Stimulated activated naive B cell treated with anti-CD40 and anti-IgM and Interleukin-4, amounts not matched to agents 10 μg/mL and 1 μg/mL and 100 μg/mL, for 72 hours (primary cell): ENCODE measurements around the gene SUPV3L1.

Experiments used
- ATAC-seq, 2 donors: fragments of 150-1000 bp; cut with Tn5 transposase; replicated peaks; 2 replicates each; pipeline ENCODE4 v1.10.0; 2021; ENCODE audit warnings: moderate library complexity in 1 of 2
- DNase-seq: peaks from one replicate; pipeline ENCODE4 v3.0.0; 2021
- H3K27ac Mint-ChIP-seq: one replicate; pipeline ENCODE4 v1.8.0; 2022; ENCODE audit warnings: mild to moderate bottlenecking, mixed read lengths
- H3K27me3 Mint-ChIP-seq, 2 donors: one replicate each; pipeline ENCODE4 v1.8.0; 2022; ENCODE audit warnings: mixed read lengths in 2 of 2
- H3K36me3 Mint-ChIP-seq, 2 donors: one replicate each; pipeline ENCODE4 v1.8.0; 2022; ENCODE audit warnings: mixed read lengths in 2 of 2, mild to moderate bottlenecking in 1 of 2
- H3K4me1 Mint-ChIP-seq, 2 donors: one replicate each; pipeline ENCODE4 v1.8.0; 2022; ENCODE audit warnings: mixed read lengths in 2 of 2, mild to moderate bottlenecking in 1 of 2
- H3K4me3 Mint-ChIP-seq, 2 donors: one replicate each; pipeline ENCODE4 v1.8.0; 2022; ENCODE audit warnings: mild to moderate bottlenecking in 2 of 2, mixed read lengths in 2 of 2, moderate library complexity in 1 of 2
- H3K9me3 Mint-ChIP-seq, 2 donors: one replicate each; pipeline ENCODE4 v1.8.0; 2022; ENCODE audit warnings: mixed read lengths in 2 of 2, mild to moderate bottlenecking in 1 of 2

SUPV3L1 gene

GRCh38 chr10:69215405-69216171 lies 35.6 kb downstream of the SUPV3L1 start:
- Mint-ChIP-seq H3K9me3 (no peaks in the 10 kb centered on the region), H3K27ac (no peak overlapping the region), H3K4me3 (no peak overlapping the region), H3K4me1 (peaks cover 5 to 13% of the 10 kb centered on the region in 2 donors), H3K27me3 (peaks cover 0 to 8% of the 10 kb centered on the region in 2 donors), H3K36me3 (no peaks in the 10 kb centered on the region)
- DNase-seq, result no peak
- peak in 1 of 2 donors; percentile 31 for ATAC-seq

- no peaks in the 10 kb centered on the region for H3K9me3 Mint-ChIP-seq
- H3K27ac Mint-ChIP-seq, result no peak overlapping the region
These were observed 36.6 kb downstream of the SUPV3L1 start for GRCh38 chr10:69216577-69217118.

GRCh38 chr10:69217119-69217754 lies 37.2 kb downstream of the SUPV3L1 start:
- Mint-ChIP-seq H3K27ac (no peak overlapping the region), H3K9me3 (no peaks in the 10 kb centered on the region), H3K36me3 (no peaks in the 10 kb centered on the region), H3K4me3 (no peak overlapping the region), H3K27me3 (peaks cover 0 to 10% of the 10 kb centered on the region in 2 donors), H3K4me1 (peaks cover 9 to 22% of the 10 kb centered on the region in 2 donors)
- ATAC-seq (no peak), DNase-seq (no peak)

More at GRCh38 chr10:69216577-69217118, 36.6 kb downstream of the SUPV3L1 start:
- H3K27me3 Mint-ChIP-seq, result peaks cover 0 to 10% of the 10 kb centered on the region in 2 donors
- H3K4me1 Mint-ChIP-seq, result peaks cover 8 to 16% of the 10 kb centered on the region in 2 donors
- DNase-seq, result no peak
- H3K4me3 Mint-ChIP-seq, result no peak overlapping the region
- H3K36me3 Mint-ChIP-seq, result no peaks in the 10 kb centered on the region
- ATAC-seq, result no peak

- Mint-ChIP-seq H3K27me3 (peaks cover 0 to 10% of the 10 kb centered on the region in 2 donors), H3K36me3 (no peaks in the 10 kb centered on the region)
- no peak for ATAC-seq
These were observed 38.8 kb downstream of the SUPV3L1 start for GRCh38 chr10:69218831-69219230.

GRCh38 chr10:69220041-69220451 lies 40.0 kb downstream of the SUPV3L1 start, which contains the start of gene HKDC1:
Gene HKDC1, plus strand, starts transcription at chr10:69220332. Its CDS starts 104 bp downstream, at chr10:69220436.
- DNase-seq, result no peak
- H3K4me3 Mint-ChIP-seq, result no peak within 1 kb of the TSS
- H3K9me3 Mint-ChIP-seq, result no peaks in the 10 kb centered on the region
- H3K27ac Mint-ChIP-seq, result no peak within 1 kb of the TSS
- H3K36me3 Mint-ChIP-seq, result no peaks in the 10 kb centered on the region
- peaks cover 0 to 10% of the 10 kb centered on the region in 2 donors for H3K27me3 Mint-ChIP-seq
- H3K4me1 Mint-ChIP-seq, result peaks cover 12 to 34% of the 10 kb centered on the region in 2 donors
- ATAC-seq, result no peak

More at GRCh38 chr10:69218831-69219230, 38.8 kb downstream of the SUPV3L1 start:
- H3K4me3 Mint-ChIP-seq, result no peak overlapping the region
- peaks cover 9 to 33% of the 10 kb centered on the region in 2 donors for H3K4me1 Mint-ChIP-seq
- H3K27ac Mint-ChIP-seq, result no peak overlapping the region
- H3K9me3 Mint-ChIP-seq, result no peaks in the 10 kb centered on the region
- DNase-seq, result no peak

GRCh38 chr10:69220507-69220906 lies 40.5 kb downstream of the SUPV3L1 start:
- Mint-ChIP-seq H3K9me3 (no peaks in the 10 kb centered on the region), H3K4me1 (peaks cover 10 to 34% of the 10 kb centered on the region in 2 donors), H3K36me3 (no peaks in the 10 kb centered on the region), H3K27ac (no peak overlapping the region), H3K4me3 (no peak overlapping the region), H3K27me3 (peaks cover 0 to 7% of the 10 kb centered on the region in 2 donors)
- DNase-seq (no peak), ATAC-seq (no peak)

- peak overlapping the region; percentile 52 to 62 for H3K4me3 Mint-ChIP-seq
- H3K36me3 Mint-ChIP-seq, result no peaks in the 10 kb centered on the region
- peaks cover 8 to 30% of the 10 kb centered on the region in 2 donors for H3K4me1 Mint-ChIP-seq
- DNase-seq, result peak; percentile 70
- H3K9me3 Mint-ChIP-seq, result no peaks in the 10 kb centered on the region
- ATAC-seq, result peak; percentile 98
- peaks cover 0 to 5% of the 10 kb centered on the region in 2 donors for H3K27me3 Mint-ChIP-seq
- H3K27ac Mint-ChIP-seq, result peak overlapping the region; percentile 25
These were observed 42.4 kb downstream of the SUPV3L1 start for GRCh38 chr10:69222157-69223027.

GRCh38 chr10:69223028-69223342 lies 43.0 kb downstream of the SUPV3L1 start:
- H3K4me1 Mint-ChIP-seq, result peaks cover 11 to 31% of the 10 kb centered on the region in 2 donors
- H3K4me3 Mint-ChIP-seq, result peak overlapping the region; percentile 52 to 62
- no peak for ATAC-seq

GRCh38 chr10:69224862-69225657 lies 45.0 kb downstream of the SUPV3L1 start:
- H3K4me3 Mint-ChIP-seq, result no peak overlapping the region

More at GRCh38 chr10:69223028-69223342, 43.0 kb downstream of the SUPV3L1 start:
- peak overlapping the region; percentile 25 for H3K27ac Mint-ChIP-seq
- no peak for DNase-seq
- H3K36me3 Mint-ChIP-seq, result no peaks in the 10 kb centered on the region
- H3K9me3 Mint-ChIP-seq, result no peaks in the 10 kb centered on the region
- H3K27me3 Mint-ChIP-seq, result peaks cover 0 to 5% of the 10 kb centered on the region in 2 donors

GRCh38 chr10:69225681-69226080 lies 45.6 kb downstream of the SUPV3L1 start:
- Mint-ChIP-seq H3K9me3 (no peaks in the 10 kb centered on the region), H3K36me3 (no peaks in the 10 kb centered on the region)
- ATAC-seq, result no peak

More at GRCh38 chr10:69224862-69225657, 45.0 kb downstream of the SUPV3L1 start:
- ATAC-seq (no peak), DNase-seq (no peak)
- Mint-ChIP-seq H3K9me3 (no peaks in the 10 kb centered on the region), H3K27me3 (peaks cover 0 to 5% of the 10 kb centered on the region in 2 donors), H3K36me3 (no peaks in the 10 kb centered on the region), H3K4me1 (peaks cover 30 to 52% of the 10 kb centered on the region in 2 donors), H3K27ac (peak overlapping the region; percentile 80)

GRCh38 chr10:69226919-69227450 lies 47.0 kb downstream of the SUPV3L1 start:
- H3K27me3 Mint-ChIP-seq, result no peaks in the 10 kb centered on the region
- H3K27ac Mint-ChIP-seq, result no peak overlapping the region
- no peak overlapping the region for H3K4me3 Mint-ChIP-seq
- H3K4me1 Mint-ChIP-seq, result peaks cover 24 to 46% of the 10 kb centered on the region in 2 donors
- no peaks in the 10 kb centered on the region for H3K36me3 Mint-ChIP-seq
- ATAC-seq, result no peak
- DNase-seq, result no peak
- no peaks in the 10 kb centered on the region for H3K9me3 Mint-ChIP-seq

More at GRCh38 chr10:69225681-69226080, 45.6 kb downstream of the SUPV3L1 start:
- H3K4me1 Mint-ChIP-seq, result peaks cover 28 to 52% of the 10 kb centered on the region in 2 donors
- H3K4me3 Mint-ChIP-seq, result no peak overlapping the region
- H3K27me3 Mint-ChIP-seq, result peaks cover 0 to 1% of the 10 kb centered on the region in 2 donors
- H3K27ac Mint-ChIP-seq, result peak overlapping the region; percentile 42
- DNase-seq, result no peak

GRCh38 chr10:69228151-69228550 lies 48.1 kb downstream of the SUPV3L1 start:
- H3K4me3 Mint-ChIP-seq, result no peak overlapping the region
- H3K27ac Mint-ChIP-seq, result no peak overlapping the region
- H3K27me3 Mint-ChIP-seq, result no peaks in the 10 kb centered on the region
- H3K9me3 Mint-ChIP-seq, result no peaks in the 10 kb centered on the region
- H3K36me3 Mint-ChIP-seq, result no peaks in the 10 kb centered on the region
- DNase-seq (no peak), ATAC-seq (no peak)
- peaks cover 24 to 35% of the 10 kb centered on the region in 2 donors for H3K4me1 Mint-ChIP-seq

- peak overlapping the region; percentile 63 to 84 for H3K4me3 Mint-ChIP-seq
- no peaks in the 10 kb centered on the region for H3K9me3 Mint-ChIP-seq
- peaks cover 24 to 31% of the 10 kb centered on the region in 2 donors for H3K4me1 Mint-ChIP-seq
- H3K36me3 Mint-ChIP-seq, result no peaks in the 10 kb centered on the region
- H3K27ac Mint-ChIP-seq, result peak overlapping the region; percentile 87
- no peaks in the 10 kb centered on the region for H3K27me3 Mint-ChIP-seq
- ATAC-seq, result no peak
- DNase-seq, result no peak
These were observed 49.5 kb downstream of the SUPV3L1 start for GRCh38 chr10:69229616-69229916.
